HG03457 (cell line): ENCODE results near the gene LRRC49.

ENCODE experiments used
- ATAC-seq: cut with Tn5 transposase; IDR thresholded peaks from one replicate; pipeline ENCODE4 v1.9.1; 2021; ENCODE audit warnings: moderate number of reproducible peaks; ENCODE audit not compliant: unreplicated experiment

Gene LRRC49

GRCh38 chr15:71085809-71086208 lies 193.2 kb downstream of the LRRC49 start:
- no peak for ATAC-seq

GRCh38 chr15:71088155-71088554 lies 195.5 kb downstream of the LRRC49 start:
- ATAC-seq = no peak

DNA sequence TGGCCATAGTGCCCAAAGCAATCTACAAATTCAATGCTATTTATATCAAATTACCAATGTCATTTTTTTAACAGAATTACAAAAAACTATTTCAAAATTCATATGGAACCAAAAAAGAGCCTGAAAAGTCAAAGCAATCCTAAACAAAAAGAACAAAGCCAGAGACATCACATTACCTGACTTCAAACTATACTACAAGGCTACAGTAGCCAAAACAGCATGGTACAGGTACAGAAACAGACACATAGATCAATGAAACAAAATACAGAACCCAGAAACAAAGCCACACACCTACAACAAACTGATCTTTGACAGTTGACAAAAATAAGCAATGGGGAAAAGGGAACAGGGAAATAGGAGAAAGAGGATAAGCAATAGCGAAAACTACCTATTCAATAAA lies 196.1 kb downstream of the LRRC49 start:
- no peak for ATAC-seq

DNA sequence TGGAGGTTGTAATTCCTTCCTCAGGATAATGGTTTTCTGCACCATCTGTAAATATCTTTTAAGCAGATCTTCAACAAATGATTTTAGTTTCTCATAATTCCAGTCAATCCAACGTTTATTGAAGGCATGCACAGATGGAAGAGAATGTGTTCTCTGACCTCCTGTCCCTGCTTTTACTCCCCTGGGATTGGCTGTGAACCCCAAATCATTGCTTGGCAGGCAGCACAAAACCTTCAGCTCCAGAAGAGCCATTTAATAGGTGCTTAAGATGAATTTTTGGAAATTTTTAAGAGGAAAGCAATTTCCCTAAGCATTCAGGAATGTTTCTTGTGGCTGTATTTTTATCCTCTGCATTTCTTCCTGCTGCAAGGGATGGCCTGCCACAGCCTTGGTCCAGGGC lies 197.2 kb downstream of the LRRC49 start:
- no peak for ATAC-seq

DNA sequence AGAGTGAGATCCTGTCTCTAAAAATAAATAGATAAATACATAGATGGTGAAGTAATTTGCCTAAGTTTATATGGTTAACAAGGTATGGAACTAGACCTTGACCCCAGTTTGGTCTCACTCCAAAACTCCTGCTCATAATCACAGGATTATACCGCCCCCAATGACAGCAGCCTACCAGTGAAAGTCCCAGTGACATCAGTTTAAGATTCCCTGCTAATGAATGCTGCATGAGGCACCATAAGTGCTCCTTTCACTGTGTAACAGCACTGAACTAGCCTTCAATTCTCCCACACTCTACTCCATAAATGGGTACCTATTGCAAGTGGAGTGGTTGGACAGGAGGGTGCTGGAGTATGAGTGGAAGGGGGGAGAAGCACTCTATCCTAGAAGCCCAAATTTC lies 199.0 kb downstream of the LRRC49 start:
- no peak for ATAC-seq

GRCh38 chr15:71092056-71092600 lies 199.5 kb downstream of the LRRC49 start:
- ATAC-seq = no peak

GRCh38 chr15:71093054-71094024 lies 200.7 kb downstream of the LRRC49 start:
- no peak for ATAC-seq

- ATAC-seq = no peak
Measured at GRCh38 chr15:71094137-71094536, 201.5 kb downstream of the LRRC49 start.

DNA sequence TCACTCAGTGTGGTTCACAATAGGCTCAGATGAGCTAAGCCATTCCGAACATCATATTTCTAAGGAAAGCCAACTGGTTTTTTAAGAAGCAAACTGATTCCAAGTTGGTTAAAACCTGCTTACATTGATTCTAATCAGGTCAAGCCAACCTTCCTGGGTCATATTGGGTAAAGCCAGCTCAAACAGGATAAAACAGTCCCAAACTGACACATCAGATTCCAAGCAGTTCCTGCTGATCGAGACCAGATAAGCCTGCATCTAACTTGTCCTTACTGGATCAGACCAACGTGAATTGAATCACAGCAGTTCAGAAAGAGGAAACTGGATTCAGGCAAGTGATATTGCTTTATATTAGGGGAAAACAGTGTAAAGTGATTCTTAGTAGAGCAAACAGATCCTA lies 204.1 kb downstream of the LRRC49 start:
- no peak for ATAC-seq

GRCh38 chr15:71097890-71098289 lies 205.3 kb downstream of the LRRC49 start:
- ATAC-seq = no peak

- ATAC-seq = no peak
Measured at GRCh38 chr15:71098920-71099319, 206.3 kb downstream of the LRRC49 start.
